ENCODE data around the gene ANO2. TPM values are rescaled to one million over a fixed set of nuclear protein-coding genes. Genes with fewer than 3 reads are reported as not detected.

The ANO2 gene
- total and polyA plus RNA-seq, 8 donors: 0.43 to 2.4 (median 0.97) TPM

DNA sequence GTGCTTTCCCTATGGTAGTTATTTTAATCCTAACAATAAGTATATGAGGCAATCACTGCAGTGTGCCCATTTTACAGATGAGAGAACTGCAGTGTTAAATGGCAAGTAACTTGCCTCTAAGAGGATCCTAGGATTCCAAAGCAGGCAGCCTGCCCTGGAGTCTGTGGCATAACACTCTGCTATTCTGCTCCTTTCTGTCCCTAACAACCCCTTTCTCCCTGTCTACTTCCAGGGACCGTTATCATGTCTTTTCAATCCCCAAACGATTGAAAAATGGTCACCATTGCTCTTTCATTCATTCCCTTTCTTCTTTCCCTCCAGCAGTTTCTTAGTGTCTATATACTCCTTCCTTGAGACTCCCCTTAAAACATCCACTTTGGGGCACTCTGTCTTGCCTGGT lies 1.3 kb upstream of the ANO2 start:
- WGBS, 2 donors: 48 to 58% methylated on average over 2 of the region's 2 CpGs
- peaks cover 0 to 14% (median 5%) of the 10 kb centered on the region in 4 donors for H3K27me3 ChIP-seq
- H3K9me3 ChIP-seq: no peaks in the 10 kb centered on the region
- H3K4me1 ChIP-seq: no peaks in the 10 kb centered on the region
- ATAC-seq (no peak), FAIRE-seq (no peak), DNase-seq (no peak)
- no peak overlapping the region for H3K4me3 ChIP-seq
- no peaks in the 10 kb centered on the region for H3K36me3 ChIP-seq
- intact Hi-C loops (cut with DNase I): no loop called here
- H3K27ac ChIP-seq: no peak overlapping the region
- TF ChIP-seq CTCF (IDR thresholded peaks at IDR 0.05): no peak

- Histone ChIP-seq H3K36me3 (no peaks in the 10 kb centered on the region), H3K9me3 (no peaks in the 10 kb centered on the region), H3K27me3 (peaks cover 0 to 14% (median 5%) of the 10 kb centered on the region in 4 donors), H3K27ac (no peak overlapping the region), H3K4me3 (peak overlapping the region in 2 of 4 donors; percentile 26 to 41), H3K4me1 (no peaks in the 10 kb centered on the region)
- no peak for ATAC-seq
- 6 to 13% methylated on average over 12 of the region's 12 CpGs for WGBS, 2 donors
- intact Hi-C loops (cut with DNase I): no loop called here
- no peak for FAIRE-seq
- TF ChIP-seq CTCF (IDR thresholded peaks at IDR 0.05): no peak
- DNase-seq: no peak
Measured at GRCh38 chr12:5944688-5945070, 380 bp downstream of the ANO2 start.

DNA sequence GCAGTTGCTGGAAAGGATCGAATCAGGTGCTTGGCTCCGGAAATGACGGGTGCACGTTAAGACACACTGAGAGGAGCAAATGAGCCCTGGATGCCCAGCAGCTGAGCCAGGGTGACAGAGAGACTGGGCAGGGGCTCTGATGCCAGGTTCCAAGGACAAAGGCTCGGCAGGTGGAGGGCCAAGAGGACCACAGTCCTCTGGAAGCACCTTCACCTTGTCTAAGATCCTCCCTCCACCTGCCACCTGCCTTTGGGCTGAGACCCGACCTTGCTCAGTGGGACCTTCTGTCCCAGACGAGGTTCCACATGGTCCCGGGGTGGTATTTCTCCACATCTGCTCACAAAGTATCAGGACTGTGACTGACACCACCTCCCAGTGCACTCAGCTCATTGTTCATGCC lies 1.0 kb downstream of the ANO2 start:
- no peaks in the 10 kb centered on the region for H3K9me3 ChIP-seq
- ATAC-seq: no peak
- no peak for FAIRE-seq
- peak in 1 of 6 donors; percentile 30 for DNase-seq
- H3K4me1 ChIP-seq: no peaks in the 10 kb centered on the region
- H3K27me3 ChIP-seq: peaks cover 0 to 14% (median 5%) of the 10 kb centered on the region in 4 donors
- intact Hi-C loops (cut with DNase I): no loop called here
- 66 to 67% methylated on average over 8 of the region's 8 CpGs for WGBS, 2 donors
- H3K27ac ChIP-seq: no peak overlapping the region
- H3K36me3 ChIP-seq: no peaks in the 10 kb centered on the region
- H3K4me3 ChIP-seq: no peak overlapping the region
- TF ChIP-seq CTCF (IDR thresholded peaks at IDR 0.05): no peak

GRCh38 chr12:5941907-5942306 lies 3.2 kb downstream of the ANO2 start:
- Histone ChIP-seq H3K9me3 (no peaks in the 10 kb centered on the region), H3K27me3 (peaks cover 0 to 14% (median 5%) of the 10 kb centered on the region in 4 donors), H3K27ac (no peak overlapping the region), H3K36me3 (no peaks in the 10 kb centered on the region), H3K4me3 (no peak overlapping the region), H3K4me1 (no peaks in the 10 kb centered on the region)
- no peak for TF ChIP-seq CTCF (IDR thresholded peaks at IDR 0.05)
- intact Hi-C loops (cut with DNase I): no loop called here
- FAIRE-seq: no peak
- no peak for DNase-seq
- ATAC-seq: no peak
- 73 to 76% methylated on average over 3 of the region's 3 CpGs for WGBS, 2 donors

DNA sequence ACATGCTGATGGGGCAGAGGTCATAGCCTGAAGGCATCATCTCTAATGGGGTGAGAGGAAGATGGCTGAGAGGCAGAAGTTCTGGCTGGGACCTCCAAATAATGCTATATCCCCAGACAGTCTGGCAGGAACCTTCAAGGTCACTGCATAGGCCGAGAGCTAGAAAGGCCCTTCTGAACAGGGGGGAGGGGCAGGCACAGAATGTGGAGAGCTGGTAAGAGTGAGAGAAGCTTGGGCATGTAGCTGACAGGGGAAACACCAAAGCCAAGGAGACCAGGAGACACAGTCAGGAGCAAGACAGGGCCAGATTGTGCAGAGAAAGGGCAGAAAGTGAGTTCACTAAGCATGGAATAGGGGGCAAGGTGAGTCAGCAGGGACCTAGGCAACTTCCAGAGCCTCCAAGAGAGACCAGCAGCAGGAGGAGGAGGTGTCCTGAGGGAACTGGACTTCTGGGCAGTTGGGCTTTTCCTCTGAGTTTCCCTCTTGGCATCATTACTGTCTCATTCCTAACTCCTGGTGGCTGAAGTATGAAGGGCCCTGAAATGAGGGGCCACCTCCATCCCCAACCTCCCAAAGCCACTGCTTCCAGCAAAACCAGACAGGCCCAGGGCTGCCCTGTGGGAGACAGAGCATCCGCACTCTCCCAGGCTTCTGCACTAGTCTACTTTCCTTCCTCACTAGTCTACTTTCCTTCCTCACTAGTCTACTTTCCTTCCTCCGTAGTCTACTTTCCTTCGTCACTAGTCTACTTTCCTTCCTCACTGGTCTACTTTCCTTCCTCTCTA lies 17.1 kb downstream of the ANO2 start:
- TF ChIP-seq CTCF (IDR thresholded peaks at IDR 0.05): no peak
- no peak overlapping the region for H3K4me3 ChIP-seq
- H3K27me3 ChIP-seq: no peaks in the 10 kb centered on the region
- H3K36me3 ChIP-seq: no peaks in the 10 kb centered on the region
- H3K4me1 ChIP-seq: no peaks in the 10 kb centered on the region
- no peak for DNase-seq
- no peaks in the 10 kb centered on the region for H3K9me3 ChIP-seq
- no peak overlapping the region for H3K27ac ChIP-seq
- ATAC-seq: no peak
- no peak for FAIRE-seq
- WGBS, 2 donors: 67 to 69% methylated on average over 4 of the region's 4 CpGs
- intact Hi-C loops (cut with DNase I): no loop called here

All from pancreas (tissue), 10 donors.